GM18909 (cell line): ENCODE results near the gene WDFY2.

Experiments
- ATAC-seq: cut with Tn5 transposase; IDR thresholded peaks from one replicate; pipeline ENCODE4 v1.9.1; 2021; ENCODE audit warnings: mild to moderate bottlenecking; ENCODE audit not compliant: unreplicated experiment, poor library complexity

The WDFY2 gene

GRCh38 chr13:51805313-51805712 lies 221.1 kb downstream of the WDFY2 start:
- no peak for ATAC-seq

GRCh38 chr13:51805925-51806324 lies 221.7 kb downstream of the WDFY2 start:
- ATAC-seq: no peak

GRCh38 chr13:51806566-51806965 lies 222.3 kb downstream of the WDFY2 start:
- ATAC-seq: no peak

- no peak for ATAC-seq
Observed at GRCh38 chr13:51807041-51807440, 222.8 kb downstream of the WDFY2 start.

GRCh38 chr13:51808811-51809210 lies 224.5 kb downstream of the WDFY2 start:
- ATAC-seq: no peak

- ATAC-seq: no peak
Observed at GRCh38 chr13:51811046-51811445, 226.8 kb downstream of the WDFY2 start.

- peak; percentile 43 for ATAC-seq
Observed at GRCh38 chr13:51811920-51812451, 227.7 kb downstream of the WDFY2 start.

- no peak for ATAC-seq
Observed at GRCh38 chr13:51814071-51814470, 229.8 kb downstream of the WDFY2 start.

GRCh38 chr13:51814825-51815650 lies 230.8 kb downstream of the WDFY2 start:
- ATAC-seq: peak; percentile 81

GRCh38 chr13:51815848-51816247 lies 231.6 kb downstream of the WDFY2 start:
- no peak for ATAC-seq

GRCh38 chr13:51816604-51817249 lies 232.5 kb downstream of the WDFY2 start:
- no peak for ATAC-seq
